HG02970 (cell line): ENCODE data around the gene THSD4.
"Not testable (repeated sequence)": the region's sequence is repeated elsewhere in the genome, so short reads cannot be mapped to it uniquely, and the experiment has no call there.

Experiments
- ATAC-seq: cut with Tn5 transposase; IDR thresholded peaks from one replicate; pipeline ENCODE4 v1.9.1; 2021; ENCODE audit warnings: mild to moderate bottlenecking, moderate library complexity, moderate number of reproducible peaks; ENCODE audit not compliant: unreplicated experiment, low FRiP score

Gene THSD4

DNA sequence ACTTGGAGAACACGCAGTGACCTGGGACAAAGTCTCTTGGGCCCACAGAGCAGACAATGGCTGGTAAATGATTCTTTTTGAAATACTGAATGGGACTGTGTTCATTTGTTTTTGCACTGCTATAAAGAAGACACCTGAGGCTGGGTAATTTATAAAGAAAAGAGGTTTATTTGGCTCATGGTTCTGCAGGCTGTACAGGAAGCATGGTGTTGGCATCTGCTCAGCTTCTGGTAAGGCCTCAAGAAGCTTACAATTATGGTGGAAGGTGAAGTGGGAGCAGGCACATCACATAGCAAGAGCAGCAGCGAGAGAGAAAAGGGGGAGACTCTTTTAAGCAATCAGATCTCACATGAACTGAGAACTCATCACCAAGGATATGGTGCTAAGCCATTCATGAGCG, 321.6 kb downstream of the THSD4 start:
- ATAC-seq = no peak

DNA sequence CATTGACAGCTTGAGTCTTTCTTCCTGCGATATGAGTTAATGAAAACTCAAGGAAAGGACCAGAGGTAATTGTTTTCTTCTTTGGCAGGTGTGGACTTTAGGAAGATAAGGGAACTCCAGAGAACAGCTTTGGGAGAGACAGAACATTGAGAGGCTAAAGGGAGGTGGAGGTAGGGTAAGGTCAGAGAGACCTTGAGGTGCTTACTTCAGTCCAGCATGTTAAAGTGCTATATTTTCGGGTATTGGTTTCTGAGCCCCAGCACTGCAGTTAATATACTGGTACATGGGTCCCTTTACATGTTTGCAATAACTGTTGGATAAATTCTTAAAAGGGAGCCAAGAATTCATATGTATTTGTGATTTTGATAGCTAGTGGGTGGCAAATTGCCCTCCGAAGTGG, 322.1 kb downstream of the THSD4 start:
- no peak for ATAC-seq

DNA sequence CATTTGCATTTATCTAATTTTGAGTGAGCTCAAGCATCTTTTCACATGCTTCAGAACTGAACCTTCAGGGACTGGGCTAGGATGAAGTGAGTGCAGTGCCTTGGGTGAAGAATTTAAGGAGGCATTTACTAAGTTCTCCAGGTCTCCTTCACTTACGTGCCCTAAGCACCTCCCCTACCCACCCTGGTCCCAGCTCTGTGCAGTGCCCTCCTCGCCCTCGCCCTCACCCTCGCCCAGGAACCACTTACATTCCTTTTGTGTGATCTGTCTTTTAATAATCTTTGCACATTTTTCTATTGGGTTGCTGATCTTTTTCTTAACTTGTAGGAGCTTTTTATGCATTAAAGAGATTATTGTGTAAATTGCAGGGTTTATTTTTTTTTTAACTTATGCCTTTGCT, 322.6 kb downstream of the THSD4 start:
- no peak for ATAC-seq

DNA sequence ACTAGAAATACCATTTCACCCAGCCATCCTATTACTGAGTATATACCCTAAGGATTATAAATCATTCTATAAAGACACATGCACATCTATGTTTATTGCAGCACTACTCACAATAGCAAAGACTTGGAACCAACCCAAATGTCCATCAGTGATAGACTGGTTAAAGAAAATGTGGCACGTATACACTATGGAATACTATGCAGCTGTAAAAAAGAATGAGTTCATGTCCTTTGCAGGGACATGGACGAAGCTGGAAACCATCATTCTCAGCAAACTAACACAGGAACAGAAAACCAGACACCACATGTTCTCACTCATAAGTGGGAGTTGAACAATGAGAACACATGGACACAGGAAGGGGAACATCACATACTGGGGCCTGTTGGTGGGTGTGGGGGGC, 324.2 kb downstream of the THSD4 start:
- ATAC-seq = not testable (repeated sequence)

DNA sequence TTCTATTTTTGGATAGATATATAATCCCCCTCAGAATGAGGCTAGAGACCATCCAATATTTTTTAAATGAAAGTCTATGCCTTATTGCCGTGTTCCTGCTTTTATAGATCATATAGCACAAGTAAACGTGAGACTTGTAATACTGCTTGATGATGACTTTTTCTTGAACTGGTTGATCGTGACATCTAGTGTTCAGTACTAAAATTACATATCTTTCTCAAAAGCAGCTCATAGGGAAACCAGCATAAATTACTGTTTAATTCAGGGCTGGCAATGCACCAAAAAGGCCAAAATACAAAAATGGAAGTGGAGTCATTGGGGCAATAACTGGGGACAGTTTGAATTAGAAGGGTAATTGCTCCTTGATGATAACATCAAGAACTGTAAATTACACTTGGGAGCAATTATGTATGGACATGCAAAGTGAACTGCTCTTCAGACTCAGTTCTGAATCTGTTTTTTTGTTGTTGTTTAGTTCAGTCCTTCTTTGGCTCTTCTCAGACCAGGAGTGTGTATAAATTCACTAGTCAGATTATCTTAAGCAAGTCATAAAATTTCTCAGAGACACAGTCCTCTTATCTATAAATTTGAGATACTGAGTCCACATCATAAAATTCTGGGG, 325.3 kb downstream of the THSD4 start:
- no peak for ATAC-seq

DNA sequence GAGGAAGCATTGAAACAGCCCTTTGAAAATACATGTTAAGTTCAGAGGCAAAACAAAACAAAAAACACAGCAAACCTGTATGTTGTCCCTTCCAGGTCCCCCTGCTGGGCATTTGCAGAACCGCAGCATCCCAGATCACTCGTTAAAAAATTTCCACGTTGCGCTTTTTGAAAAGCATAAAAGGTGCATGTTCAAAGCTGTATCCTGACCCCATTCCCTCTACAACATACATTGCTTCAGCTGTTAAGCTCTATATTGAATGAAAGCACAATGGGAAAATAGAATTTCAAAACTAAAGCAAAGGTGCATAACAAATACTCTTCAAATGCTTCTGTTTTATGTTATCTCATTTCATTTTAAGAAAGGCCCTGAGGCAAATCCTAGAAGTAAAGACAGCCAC, 328.3 kb downstream of the THSD4 start:
- no peak for ATAC-seq

DNA sequence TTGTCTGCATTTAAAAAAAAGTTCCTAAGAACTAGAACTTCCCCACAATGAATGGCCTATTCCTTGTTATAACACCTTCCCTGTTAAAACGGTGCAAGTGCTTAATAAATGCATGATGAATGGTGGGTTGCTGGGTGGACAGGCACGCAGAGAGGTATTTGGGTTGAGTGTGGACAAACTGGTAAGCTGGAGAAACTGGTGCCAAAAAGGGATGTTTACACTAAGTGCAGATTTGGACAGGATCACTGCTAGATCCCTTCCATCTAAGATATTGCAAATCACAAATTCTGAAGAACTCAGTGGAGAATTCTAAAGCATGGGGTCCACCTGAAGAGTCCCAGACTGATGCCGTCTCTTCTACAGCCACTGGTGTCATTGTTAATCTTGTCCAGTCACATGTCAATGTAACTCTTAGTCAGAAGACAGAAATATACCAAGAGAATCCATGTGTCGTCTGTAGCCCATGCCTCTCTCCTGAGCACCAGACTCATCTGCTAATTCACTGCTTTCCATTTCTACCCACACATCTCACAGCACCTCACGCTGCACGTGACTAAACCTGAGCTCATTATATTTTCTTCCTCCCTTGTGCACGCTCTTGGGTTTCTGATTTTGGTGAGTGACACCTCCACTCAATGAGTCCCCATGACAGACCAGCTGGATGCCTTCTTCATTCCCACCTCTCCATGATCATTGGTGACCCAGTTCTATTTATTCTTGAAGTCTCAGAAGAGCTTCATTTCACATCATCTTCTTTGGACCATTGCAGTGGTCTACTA, 328.9 kb downstream of the THSD4 start:
- no peak for ATAC-seq

DNA sequence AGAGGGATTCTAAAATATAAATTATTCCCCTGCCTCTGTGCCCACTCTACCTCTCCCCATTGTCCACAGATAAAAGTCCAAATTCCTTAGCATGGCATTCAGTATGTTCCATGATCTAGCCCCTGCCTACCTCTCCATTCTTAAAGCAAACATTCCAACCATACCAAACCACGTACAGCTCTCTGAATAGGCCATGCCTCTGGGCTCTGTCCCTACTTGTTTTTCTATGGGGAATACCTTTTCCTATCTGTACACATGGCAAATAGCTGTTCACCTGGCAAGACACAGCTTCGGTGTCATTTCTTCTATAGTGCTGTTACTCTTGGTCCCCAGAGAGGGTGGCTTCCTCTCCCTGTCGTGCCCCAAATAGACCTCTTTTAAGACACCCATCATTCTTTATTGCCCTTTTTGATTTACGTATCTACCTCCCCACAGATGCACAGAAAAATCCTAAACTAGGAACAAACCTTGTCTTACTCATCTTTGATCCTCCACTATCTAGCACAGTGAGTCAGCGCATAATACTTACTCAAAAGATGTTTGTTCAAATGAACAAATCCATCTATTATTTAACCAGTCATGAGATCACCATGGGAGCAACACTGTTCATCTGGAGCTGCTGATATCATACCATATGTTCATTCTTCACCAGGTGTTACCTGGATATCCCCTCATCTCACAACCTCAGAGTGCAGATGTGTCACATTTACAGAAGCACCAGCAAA, 329.8 kb downstream of the THSD4 start:
- ATAC-seq = no peak

DNA sequence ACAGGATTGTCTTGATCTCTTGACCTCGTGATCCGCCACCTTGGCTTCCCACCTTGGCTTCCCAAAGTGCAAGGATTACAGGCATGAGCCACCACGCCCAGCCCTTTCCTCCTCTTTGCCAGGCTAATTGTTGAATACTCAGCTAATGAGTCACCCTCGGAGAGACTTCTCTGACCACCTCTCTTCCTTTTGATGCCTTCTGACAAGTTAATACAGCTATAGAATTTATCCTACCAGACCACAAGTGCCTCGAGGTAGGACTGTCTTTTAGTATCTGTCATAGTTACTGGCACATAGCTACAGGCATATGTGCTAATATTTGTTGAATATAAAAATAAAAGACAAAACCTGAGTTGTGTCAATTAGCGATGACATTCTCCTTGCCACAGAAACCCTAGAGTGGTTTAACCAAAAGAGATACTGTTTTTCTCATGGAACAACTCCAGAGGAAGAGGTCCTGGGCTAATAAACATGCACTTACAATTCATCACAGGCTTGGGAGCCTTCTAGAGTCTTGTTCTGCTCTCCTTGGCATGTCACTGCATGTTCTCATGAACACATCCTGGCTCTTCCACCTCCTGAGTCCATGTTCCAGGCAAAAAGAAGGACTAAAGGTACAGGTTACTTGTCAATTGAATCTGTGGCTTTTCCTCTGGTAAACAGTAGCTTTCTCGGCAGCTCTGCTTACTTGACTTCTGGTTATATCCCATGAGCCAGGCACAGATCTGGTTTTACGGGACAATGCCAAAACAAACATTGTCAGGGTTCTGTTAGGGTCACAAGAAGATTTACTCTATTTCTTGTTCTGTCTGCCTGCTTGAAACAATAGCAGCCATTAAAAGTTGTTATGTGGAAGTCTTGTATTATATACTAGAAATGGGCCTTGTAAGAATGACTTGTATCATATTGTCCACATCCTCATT, 332.3 kb downstream of the THSD4 start:
- ATAC-seq = no peak

DNA sequence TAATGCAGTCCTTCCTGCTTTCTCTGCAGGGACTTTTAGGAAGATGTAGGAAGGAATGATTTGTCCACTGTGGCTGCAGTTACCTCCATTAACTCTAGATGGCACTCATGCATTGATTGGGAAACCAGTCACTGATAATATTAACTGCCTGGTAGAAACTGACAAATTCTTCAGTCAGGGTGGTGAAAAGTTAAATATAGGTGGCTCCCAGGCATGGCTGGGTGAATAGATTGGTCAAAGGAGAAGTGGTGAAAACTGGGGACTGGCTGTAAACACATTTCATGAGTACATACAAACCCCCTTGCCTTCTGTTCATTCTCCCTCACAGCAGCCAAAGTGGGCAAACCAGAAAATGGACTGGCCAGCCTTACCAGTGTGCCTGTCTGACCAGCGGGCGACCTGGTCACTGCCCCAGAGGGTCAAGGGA, 333.4 kb downstream of the THSD4 start:
- ATAC-seq = no peak

DNA sequence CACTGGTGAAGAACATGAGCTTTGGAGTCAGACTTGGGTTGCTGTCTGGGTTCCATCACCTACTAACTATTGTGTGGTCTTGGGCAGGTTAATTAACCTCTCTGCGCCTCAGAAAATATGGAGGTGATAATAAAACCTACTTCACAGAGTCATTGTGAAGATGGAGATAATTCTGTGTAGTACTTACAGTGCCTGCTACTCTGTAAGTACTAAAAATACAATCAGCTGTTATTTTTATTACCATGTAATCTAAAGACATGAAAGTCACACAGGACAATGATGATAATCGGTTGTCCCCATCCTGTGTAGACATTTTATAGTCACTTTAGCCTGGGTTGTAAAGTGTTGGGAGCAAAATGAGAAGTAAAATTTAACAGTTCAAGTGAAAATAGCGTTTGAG, 334.1 kb downstream of the THSD4 start:
- no peak for ATAC-seq

DNA sequence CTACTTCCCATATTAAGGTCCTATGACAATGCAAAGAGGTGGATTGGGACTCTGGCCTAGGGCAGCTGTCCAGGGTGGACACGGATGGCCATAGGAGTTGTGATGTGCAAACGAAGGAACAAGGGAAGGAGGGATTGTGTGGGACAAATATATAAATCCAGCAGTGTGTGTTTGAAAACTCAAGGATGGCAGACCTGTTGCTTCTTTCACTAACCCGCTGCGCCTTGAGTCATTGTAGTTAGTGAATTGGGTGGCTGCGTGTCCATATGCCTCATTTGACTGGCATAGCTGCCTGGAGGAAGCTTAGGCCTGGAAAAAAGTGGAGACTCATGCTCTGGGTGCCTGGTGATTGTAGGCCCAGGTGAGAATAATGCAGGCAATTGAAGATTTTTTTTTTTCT, 334.7 kb downstream of the THSD4 start:
- ATAC-seq = no peak

DNA sequence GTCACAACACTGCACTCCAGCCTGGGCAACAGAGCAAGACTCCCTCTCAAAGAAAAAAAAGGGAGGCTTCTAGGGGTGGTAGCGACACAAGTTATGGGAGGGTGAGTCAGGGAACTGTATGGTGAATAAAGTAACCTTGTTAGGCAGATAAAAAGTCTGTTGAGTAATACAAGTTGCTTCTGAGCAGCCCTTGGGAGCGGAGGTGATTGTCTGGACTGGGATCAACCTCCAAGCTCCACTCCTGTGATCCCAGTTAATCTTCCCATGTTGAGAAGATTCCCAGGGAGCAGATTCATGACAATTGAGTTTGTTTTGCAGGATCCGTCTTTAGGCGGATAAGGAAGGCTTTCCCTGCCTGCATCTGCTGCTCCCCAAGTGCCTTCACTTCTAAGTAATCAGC, 335.9 kb downstream of the THSD4 start:
- ATAC-seq = no peak

DNA sequence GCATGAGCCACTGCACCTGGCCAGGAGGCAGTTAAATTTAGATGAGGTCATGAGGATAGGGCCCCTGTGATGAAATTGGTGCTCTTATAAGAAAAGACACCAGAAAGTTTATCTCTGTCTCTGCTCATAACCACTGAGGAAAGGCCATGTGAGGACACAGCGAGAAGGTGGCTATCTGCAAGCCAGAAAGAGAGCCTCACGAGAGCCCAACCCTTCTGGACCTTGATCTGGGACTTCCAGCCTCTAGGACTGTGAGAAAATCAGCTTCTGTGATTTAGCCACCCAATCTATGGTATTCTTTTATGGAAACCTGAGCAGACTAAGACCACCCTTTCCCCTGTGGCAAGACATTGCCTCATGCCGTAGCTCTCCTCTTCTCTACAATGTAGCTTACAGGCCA, 337.6 kb downstream of the THSD4 start:
- no peak for ATAC-seq

DNA sequence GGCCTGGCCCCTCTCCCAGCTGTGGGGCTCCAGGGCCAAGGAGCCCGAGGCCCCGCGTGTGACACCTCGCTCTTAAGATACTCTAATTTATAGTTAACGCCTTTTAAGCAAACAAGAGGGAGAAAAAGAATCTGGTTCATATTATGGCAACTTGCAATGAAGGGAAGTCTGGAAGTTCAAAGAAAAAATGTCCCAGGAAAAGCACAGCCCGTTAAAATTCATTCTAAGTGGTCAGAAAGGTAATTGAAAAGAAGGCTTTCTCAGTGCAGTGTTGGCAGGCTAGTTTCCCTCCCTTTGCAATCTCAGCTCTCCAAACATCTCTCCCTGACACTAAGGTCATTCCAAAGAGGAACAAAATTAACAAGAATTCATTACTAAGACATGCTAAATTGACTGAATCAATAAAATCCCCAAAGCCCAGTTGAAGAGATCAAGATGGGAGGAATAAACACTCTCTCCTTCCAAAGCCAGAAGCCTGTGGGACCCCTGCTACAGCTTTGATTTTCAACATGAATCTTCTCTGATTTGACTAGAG, 339.3 kb downstream of the THSD4 start:
- no peak for ATAC-seq

DNA sequence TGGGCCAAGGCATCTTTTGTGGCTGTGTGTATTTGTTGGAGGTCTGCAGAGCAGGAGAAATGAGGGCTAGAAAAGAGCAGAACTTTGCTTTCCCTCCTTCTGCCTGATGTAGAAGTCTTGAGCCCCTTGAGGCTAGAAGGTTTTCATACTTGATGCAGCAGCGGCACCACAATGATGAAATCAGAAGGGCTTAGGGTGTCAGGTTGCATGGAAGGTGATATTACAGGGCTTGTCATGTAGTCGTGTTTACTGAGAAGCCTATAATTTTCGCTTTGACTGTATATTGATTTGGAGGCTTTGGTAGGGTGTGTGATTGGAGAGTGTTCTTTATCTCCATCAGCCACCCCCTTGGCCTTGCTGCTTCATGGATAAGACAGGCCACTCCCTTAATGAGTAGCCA, 339.8 kb downstream of the THSD4 start:
- ATAC-seq = no peak

DNA sequence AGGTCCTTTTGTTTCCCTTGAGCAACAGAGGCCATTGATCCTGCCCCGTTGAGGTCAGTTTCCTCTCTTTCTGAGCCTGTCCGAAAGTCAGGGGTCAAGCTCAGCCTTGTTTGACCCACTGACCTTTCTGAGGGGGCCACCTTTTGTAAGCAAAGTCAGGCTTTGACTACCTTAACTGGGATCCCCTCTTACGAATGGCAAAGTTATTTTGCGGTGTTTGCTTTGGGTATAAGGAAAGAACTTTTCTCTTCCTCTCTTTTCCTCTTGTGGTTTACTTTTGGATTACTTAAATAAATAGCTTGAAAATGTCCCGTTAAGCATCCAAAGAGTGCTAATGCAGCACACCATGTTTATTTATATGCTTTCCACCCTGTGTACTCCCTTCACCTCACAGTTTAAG, 340.6 kb downstream of the THSD4 start:
- no peak for ATAC-seq

DNA sequence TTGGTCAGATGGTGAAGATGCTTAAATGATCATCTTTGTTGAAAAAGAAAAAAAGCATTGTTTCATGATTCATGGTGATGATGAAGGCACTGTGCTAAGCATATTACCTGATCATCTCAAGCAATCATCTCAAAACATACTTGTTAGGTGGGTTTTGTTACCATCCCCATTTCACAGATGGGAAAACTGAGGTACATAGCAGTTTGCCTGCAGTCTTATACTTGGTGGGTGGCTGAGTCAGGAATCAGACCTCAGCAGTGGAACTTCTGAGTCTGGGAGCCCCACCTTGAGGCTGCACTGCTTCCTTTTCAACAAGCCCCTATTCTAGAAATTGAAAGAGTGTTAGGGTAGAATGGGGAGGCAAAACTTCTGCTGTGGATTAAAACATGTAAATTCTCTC, 341.1 kb downstream of the THSD4 start:
- no peak for ATAC-seq

DNA sequence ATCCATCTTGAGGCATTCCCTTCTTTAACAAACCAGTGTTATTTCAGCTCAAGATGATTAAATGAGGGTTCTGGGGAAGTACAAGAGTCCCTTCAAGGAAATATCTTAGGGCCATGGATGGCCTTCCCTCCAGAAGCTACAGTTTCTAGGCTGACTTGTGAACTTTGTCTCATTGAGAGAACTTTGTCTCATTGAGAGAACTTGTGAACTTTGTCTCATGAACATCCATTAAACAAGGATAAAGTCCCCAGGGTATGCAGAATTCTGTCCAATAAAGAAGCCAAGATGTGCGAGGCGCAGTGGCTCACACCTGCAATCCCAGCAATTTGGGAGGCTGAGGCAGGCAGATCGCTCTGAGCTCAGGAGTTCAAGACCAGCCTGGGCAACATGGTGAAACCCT, 341.5 kb downstream of the THSD4 start:
- no peak for ATAC-seq

DNA sequence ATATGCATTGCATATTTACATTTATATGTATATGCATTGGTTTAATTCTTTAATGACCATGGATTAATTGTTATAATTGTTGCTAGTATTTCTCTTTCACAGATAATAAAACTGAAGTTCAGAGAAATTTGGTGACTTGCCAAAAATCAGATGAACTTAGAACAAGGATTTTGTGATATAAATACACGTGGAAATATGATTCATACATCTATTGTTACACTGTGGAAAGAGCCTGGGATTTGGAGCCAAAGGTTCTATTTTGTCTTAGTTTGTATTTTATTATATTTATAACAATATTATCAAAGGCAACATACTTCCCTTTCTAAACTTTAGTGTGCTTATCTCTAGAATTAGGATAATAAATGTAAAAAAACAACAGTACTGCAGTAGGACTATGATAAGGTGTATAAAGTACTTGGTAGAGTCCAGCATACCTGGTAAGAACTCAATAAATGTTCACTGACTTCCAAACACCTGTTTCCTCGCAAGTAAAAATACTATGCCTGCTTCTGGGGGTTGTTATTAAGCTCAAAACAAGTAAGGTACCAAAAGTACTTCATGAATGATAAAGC, 342.9 kb downstream of the THSD4 start:
- ATAC-seq = no peak
